ENCODE results near the gene DDAH1. TPM values are rescaled to one million over a fixed set of nuclear protein-coding genes. Genes with fewer than 3 reads are reported as not detected.

Gene DDAH1
- total and polyA plus RNA-seq, 4 donors: 12.8 to 54.6 (median 28.7) TPM

DNA sequence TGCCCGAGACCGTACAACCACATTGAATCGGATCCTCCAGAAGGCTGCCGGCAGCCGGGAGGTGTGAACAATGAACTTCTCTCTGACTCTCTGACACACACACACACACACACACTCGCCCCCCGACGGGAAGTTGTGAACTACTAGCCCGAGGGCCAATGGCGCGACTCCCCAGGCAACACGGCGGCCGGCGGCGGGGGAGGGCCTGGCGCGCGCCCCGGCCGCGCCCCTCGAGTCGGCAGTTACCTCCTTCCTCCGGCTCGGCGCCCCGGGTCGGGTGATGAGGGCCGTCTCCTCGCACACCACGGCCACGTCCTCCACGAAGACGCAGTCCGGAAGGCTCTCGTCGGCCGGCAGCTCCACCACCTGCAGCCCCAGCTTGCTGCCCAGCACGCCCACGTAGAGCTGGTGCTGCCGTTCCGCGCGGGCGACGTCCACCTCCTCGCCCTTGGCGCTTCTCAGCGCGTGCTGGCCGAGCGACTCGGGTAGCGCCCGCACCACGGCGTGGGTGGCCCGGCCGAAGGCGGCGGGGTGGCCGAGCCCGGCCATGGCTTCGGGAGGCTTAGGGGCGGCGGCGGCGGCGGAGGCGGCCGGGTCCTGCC is 361 bp downstream of the DDAH1 start:
- 0% methylated on average over 59 to 72 of the region's 72 CpGs for WGBS, 2 donors
- intact Hi-C loops (cut with DNase I): loop anchor here (5.0 to 10.0 kb wide), 3 partner anchors 60 to 157 kb away; no protein-coding TSS in a partner anchor
- H3K36me3 ChIP-seq (ENCODE audit: control insufficient read depth in 1 of 2, insufficient read depth in 2 of 2, low read length in 1 of 2): no peaks in the 10 kb centered on the region
- ATAC-seq (ENCODE audit: low FRiP score) (peak; percentile 82), DNase-seq (peak; percentile 80 to 91)
- peak overlapping the region; percentile 33 to 52 for H3K27ac ChIP-seq (ENCODE audit: low read depth in 1 of 2, low read length in 2 of 2)
- H3K27me3 ChIP-seq (ENCODE audit: control insufficient read depth in 1 of 2, insufficient read depth in 2 of 2, low read length in 1 of 2): no peaks in the 10 kb centered on the region
- H3K9me3 ChIP-seq (ENCODE audit: control insufficient read depth, low read length): no peaks in the 10 kb centered on the region
- peak overlapping the region; percentile 35 to 86 for H3K4me3 ChIP-seq (ENCODE audit: low read length in 2 of 2)
- peaks cover 4 to 5% of the 10 kb centered on the region in 2 donors for H3K4me1 ChIP-seq (ENCODE audit: control insufficient read depth in 1 of 2, insufficient read depth in 2 of 2, low read length in 2 of 2)

DNA sequence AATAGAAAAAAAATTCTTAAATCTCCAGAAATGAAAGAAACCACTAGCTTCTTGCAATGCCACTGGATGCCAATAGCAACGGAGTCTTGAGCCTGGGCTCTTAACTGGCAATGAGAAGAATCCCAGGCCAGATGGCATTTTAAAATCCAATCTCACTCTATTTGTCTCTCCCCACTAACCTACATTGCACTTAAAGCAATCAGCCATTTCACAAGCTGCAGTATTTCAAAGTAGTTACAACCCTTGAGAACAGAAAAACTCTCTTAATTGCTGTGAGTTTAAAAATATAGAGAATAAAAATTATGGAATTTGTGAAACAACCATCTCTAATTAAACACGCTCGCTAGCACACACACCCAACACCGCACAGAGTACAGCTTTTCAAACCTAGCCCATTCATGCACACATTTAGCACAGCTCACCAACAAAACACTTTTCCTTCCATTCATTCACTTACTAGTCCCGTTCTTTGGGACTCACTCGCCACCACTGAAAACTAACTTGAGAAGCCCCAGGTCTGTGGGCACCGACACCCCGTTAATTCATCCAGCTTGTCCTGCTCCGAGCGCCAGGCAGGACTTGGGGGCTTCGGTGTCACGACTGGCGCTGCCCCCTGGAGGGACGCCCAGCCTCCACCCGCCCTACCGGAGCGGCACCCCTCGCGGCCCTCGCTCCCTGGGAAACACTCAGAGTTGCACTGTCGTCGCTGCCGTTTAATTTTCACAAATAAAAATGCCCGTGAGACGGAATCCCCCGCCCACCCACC is 1.0 kb downstream of the DDAH1 start:
- no peaks in the 10 kb centered on the region for H3K9me3 ChIP-seq (ENCODE audit: control insufficient read depth, low read length)
- H3K4me3 ChIP-seq (ENCODE audit: low read length in 2 of 2): peak overlapping the region; percentile 35 to 86
- 1% methylated on average over 26 of the region's 26 CpGs for WGBS, 2 donors
- H3K4me1 ChIP-seq (ENCODE audit: control insufficient read depth in 1 of 2, insufficient read depth in 2 of 2, low read length in 2 of 2): peaks cover 4 to 5% of the 10 kb centered on the region in 2 donors
- intact Hi-C loops (cut with DNase I): loop anchor here (5.0 to 10.0 kb wide), 3 partner anchors 59 to 157 kb away; no protein-coding TSS in a partner anchor
- no peaks in the 10 kb centered on the region for H3K36me3 ChIP-seq (ENCODE audit: control insufficient read depth in 1 of 2, insufficient read depth in 2 of 2, low read length in 1 of 2)
- H3K27ac ChIP-seq (ENCODE audit: low read depth in 1 of 2, low read length in 2 of 2): peak overlapping the region; percentile 33 to 52
- ATAC-seq (ENCODE audit: low FRiP score): peak; percentile 37
- no peak for DNase-seq
- H3K27me3 ChIP-seq (ENCODE audit: control insufficient read depth in 1 of 2, insufficient read depth in 2 of 2, low read length in 1 of 2): no peaks in the 10 kb centered on the region

GRCh38 chr1:85462931-85463649 is 1.9 kb downstream of the DDAH1 start:
- no peaks in the 10 kb centered on the region for H3K36me3 ChIP-seq (ENCODE audit: control insufficient read depth in 1 of 2, insufficient read depth in 2 of 2, low read length in 1 of 2)
- DNase-seq (no peak), ATAC-seq (ENCODE audit: low FRiP score) (no peak)
- H3K27me3 ChIP-seq (ENCODE audit: control insufficient read depth in 1 of 2, insufficient read depth in 2 of 2, low read length in 1 of 2): no peaks in the 10 kb centered on the region
- no peaks in the 10 kb centered on the region for H3K9me3 ChIP-seq (ENCODE audit: control insufficient read depth, low read length)
- H3K4me1 ChIP-seq (ENCODE audit: control insufficient read depth in 1 of 2, insufficient read depth in 2 of 2, low read length in 2 of 2): peaks cover 4 to 5% of the 10 kb centered on the region in 2 donors
- 81 to 82% methylated on average over 4 of the region's 4 CpGs for WGBS, 2 donors
- intact Hi-C loops (cut with DNase I): loop anchor here (5.0 to 10.0 kb wide), 3 partner anchors 58 to 156 kb away; no protein-coding TSS in a partner anchor
- H3K27ac ChIP-seq (ENCODE audit: low read depth in 1 of 2, low read length in 2 of 2): no peak overlapping the region
- peak overlapping the region in 1 of 2 donors; percentile 35 for H3K4me3 ChIP-seq (ENCODE audit: low read length in 2 of 2)

- H3K4me3 ChIP-seq (ENCODE audit: low read length in 2 of 2): no peak overlapping the region
- no peak overlapping the region for H3K27ac ChIP-seq (ENCODE audit: low read depth in 1 of 2, low read length in 2 of 2)
- WGBS, 2 donors: 41 to 66% methylated on average over 5 of the region's 5 CpGs
- DNase-seq (no peak), ATAC-seq (ENCODE audit: low FRiP score) (no peak)
- intact Hi-C loops (cut with DNase I): loop anchor here (5.0 to 10.0 kb wide), 3 partner anchors 57 to 154 kb away; no protein-coding TSS in a partner anchor
- no peaks in the 10 kb centered on the region for H3K36me3 ChIP-seq (ENCODE audit: control insufficient read depth in 1 of 2, insufficient read depth in 2 of 2, low read length in 1 of 2)
- H3K4me1 ChIP-seq (ENCODE audit: control insufficient read depth in 1 of 2, insufficient read depth in 2 of 2, low read length in 2 of 2): peaks cover 4 to 5% of the 10 kb centered on the region in 2 donors
- no peaks in the 10 kb centered on the region for H3K9me3 ChIP-seq (ENCODE audit: control insufficient read depth, low read length)
- no peaks in the 10 kb centered on the region for H3K27me3 ChIP-seq (ENCODE audit: control insufficient read depth in 1 of 2, insufficient read depth in 2 of 2, low read length in 1 of 2)
Measured at GRCh38 chr1:85461216-85461918, 3.6 kb downstream of the DDAH1 start.

- no peaks in the 10 kb centered on the region for H3K9me3 ChIP-seq (ENCODE audit: control insufficient read depth, low read length)
- peaks cover 4 to 5% of the 10 kb centered on the region in 2 donors for H3K4me1 ChIP-seq (ENCODE audit: control insufficient read depth in 1 of 2, insufficient read depth in 2 of 2, low read length in 2 of 2)
- intact Hi-C loops (cut with DNase I): loop anchor here (5.0 to 10.0 kb wide), 3 partner anchors 56 to 153 kb away; no protein-coding TSS in a partner anchor
- 60 to 65% methylated on average over 2 of the region's 2 CpGs for WGBS, 2 donors
- H3K27ac ChIP-seq (ENCODE audit: low read depth in 1 of 2, low read length in 2 of 2): no peak overlapping the region
- ATAC-seq (ENCODE audit: low FRiP score) (no peak), DNase-seq (no peak)
- H3K27me3 ChIP-seq (ENCODE audit: control insufficient read depth in 1 of 2, insufficient read depth in 2 of 2, low read length in 1 of 2): no peaks in the 10 kb centered on the region
- H3K36me3 ChIP-seq (ENCODE audit: control insufficient read depth in 1 of 2, insufficient read depth in 2 of 2, low read length in 1 of 2): no peaks in the 10 kb centered on the region
- no peak overlapping the region for H3K4me3 ChIP-seq (ENCODE audit: low read length in 2 of 2)
Measured at GRCh38 chr1:85460555-85461088, 4.3 kb downstream of the DDAH1 start.

DNA sequence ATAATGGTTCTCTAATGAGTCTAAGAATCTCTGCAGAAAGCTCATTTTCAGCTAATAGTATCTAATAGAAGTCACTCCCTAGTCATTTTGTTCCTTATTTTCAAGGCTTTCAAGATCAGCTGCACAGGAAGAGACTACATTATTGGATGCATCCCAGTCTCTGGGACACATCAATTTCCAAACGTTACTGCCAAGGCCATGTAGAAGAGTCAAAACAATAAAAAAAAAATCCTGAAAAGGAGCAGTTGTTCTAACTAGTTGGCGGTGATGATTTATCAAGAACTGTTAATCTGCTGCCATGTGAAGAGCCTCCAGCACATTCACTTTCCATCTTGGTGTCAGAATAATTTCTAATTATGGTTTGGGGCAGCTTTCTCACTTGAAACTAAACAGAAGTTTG is 5.7 kb downstream of the DDAH1 start:
- Histone ChIP-seq H3K27ac (ENCODE audit: low read depth in 1 of 2, low read length in 2 of 2) (no peak overlapping the region), H3K9me3 (ENCODE audit: control insufficient read depth, low read length) (no peaks in the 10 kb centered on the region), H3K27me3 (ENCODE audit: control insufficient read depth in 1 of 2, insufficient read depth in 2 of 2, low read length in 1 of 2) (no peaks in the 10 kb centered on the region), H3K4me3 (ENCODE audit: low read length in 2 of 2) (no peak overlapping the region), H3K4me1 (ENCODE audit: control insufficient read depth in 1 of 2, insufficient read depth in 2 of 2, low read length in 2 of 2) (peaks cover 4 to 5% of the 10 kb centered on the region in 2 donors), H3K36me3 (ENCODE audit: control insufficient read depth in 1 of 2, insufficient read depth in 2 of 2, low read length in 1 of 2) (no peaks in the 10 kb centered on the region)
- no peak for DNase-seq
- WGBS, 2 donors: 38 to 40% methylated on average over 2 of the region's 2 CpGs
- no peak for ATAC-seq (ENCODE audit: low FRiP score)
- intact Hi-C loops (cut with DNase I): no loop called here

DNA sequence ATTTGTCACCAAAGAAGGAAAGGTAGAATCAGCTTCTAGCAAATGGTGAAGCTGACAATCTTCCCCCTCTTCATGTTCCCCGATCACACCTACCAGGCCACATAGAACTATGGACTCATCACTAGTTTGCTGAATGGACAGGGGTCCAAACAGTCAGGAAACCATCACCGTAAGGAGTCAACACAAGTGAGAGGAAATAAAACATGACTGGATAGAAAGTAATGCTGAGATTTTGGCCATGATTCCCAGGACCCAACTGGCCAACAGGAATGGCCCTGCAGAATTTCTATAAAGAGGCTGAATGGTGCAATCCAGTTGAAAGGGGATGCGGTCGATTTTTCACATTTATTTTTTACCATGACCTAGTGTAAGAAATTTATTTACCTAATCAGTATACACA is 10.7 kb downstream of the DDAH1 start:
- peaks cover 0 to 8% of the 10 kb centered on the region in 2 donors for H3K4me1 ChIP-seq (ENCODE audit: control insufficient read depth in 1 of 2, insufficient read depth in 2 of 2, low read length in 2 of 2)
- ATAC-seq (ENCODE audit: low FRiP score) (no peak), DNase-seq (no peak)
- no peaks in the 10 kb centered on the region for H3K36me3 ChIP-seq (ENCODE audit: control insufficient read depth in 1 of 2, insufficient read depth in 2 of 2, low read length in 1 of 2)
- 88 to 89% methylated on average over 4 of the region's 4 CpGs for WGBS, 2 donors
- no peaks in the 10 kb centered on the region for H3K27me3 ChIP-seq (ENCODE audit: control insufficient read depth in 1 of 2, insufficient read depth in 2 of 2, low read length in 1 of 2)
- no peak overlapping the region for H3K4me3 ChIP-seq (ENCODE audit: low read length in 2 of 2)
- no peaks in the 10 kb centered on the region for H3K9me3 ChIP-seq (ENCODE audit: control insufficient read depth, low read length)
- peak overlapping the region in 1 of 2 donors; percentile 5 for H3K27ac ChIP-seq (ENCODE audit: low read depth in 1 of 2, low read length in 2 of 2)
- intact Hi-C loops (cut with DNase I): no loop called here

All from aorta (tissue), 5 donors.